CD4-positive, alpha-beta T cell treated with Interleukin-17A for 1 hour (primary cell): ENCODE results near the gene KRTAP4-2.
"Not testable (repeated sequence)": the region's sequence is repeated elsewhere in the genome, so short reads cannot be mapped to it uniquely, and the experiment has no call there.

Source experiments
- DNase-seq: peaks from one replicate; pipeline ENCODE4 v3.0.0-alpha.2; 2020

Gene KRTAP4-2

DNA sequence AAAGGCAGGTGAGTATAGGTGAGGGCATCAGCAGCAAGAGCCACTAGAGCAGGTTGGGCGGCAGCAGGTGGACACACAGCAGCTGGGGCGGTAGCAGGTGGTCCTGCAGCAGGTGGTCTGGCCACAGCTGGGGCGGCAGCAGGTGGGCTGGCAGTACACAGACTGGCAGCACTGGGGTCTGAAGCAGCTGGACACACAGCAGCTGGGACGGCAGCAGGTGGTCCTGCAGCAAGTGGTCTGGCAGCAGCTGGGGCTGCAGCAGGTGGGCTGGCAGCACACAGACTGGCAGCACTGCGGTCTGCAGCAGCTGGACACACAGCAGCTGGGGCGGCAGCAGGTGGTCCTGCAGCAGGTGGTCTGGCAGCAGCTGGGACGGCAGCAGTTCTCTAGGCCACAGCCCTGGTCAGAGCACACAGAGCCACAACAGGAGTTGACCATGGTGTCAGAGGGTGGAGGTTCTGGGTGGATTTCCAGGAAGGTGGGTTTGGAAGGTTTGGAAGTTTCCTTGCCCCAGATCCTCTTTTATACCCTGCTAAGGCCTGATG lies at the start of gene KRTAP4-2:
TSS of gene KRTAP4-2 (minus strand) at position 495 of the 545 bp plus-strand sequence. CDS start at position 438, 57 bp downstream.
- DNase-seq, result no peak

DNA sequence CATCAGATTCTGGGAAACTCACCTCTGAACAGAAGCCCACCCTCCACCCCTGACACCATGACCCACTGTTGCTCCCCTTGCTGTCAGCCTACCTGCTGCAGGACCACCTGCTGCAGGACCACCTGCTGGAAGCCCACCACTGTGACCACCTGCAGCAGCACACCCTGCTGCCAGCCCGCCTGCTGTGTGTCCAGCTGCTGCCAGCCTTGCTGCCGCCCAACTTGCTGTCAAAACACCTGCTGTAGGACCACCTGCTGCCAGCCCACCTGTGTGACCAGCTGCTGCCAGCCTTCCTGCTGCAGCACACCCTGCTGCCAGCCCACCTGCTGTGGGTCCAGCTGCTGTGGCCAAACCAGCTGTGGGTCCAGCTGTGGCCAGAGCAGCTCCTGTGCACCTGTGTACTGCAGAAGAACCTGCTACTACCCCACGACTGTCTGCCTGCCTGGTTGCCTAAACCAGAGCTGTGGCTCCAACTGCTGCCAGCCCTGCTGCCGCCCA lies 48.6 kb upstream of the KRTAP4-2 start, which contains the start of gene KRTAP9-2:
TSS of gene KRTAP9-2 (plus strand) at position 51 of the 498 bp plus-strand sequence. CDS start at position 58, 7 bp downstream.
- not testable (repeated sequence) for DNase-seq

DNA sequence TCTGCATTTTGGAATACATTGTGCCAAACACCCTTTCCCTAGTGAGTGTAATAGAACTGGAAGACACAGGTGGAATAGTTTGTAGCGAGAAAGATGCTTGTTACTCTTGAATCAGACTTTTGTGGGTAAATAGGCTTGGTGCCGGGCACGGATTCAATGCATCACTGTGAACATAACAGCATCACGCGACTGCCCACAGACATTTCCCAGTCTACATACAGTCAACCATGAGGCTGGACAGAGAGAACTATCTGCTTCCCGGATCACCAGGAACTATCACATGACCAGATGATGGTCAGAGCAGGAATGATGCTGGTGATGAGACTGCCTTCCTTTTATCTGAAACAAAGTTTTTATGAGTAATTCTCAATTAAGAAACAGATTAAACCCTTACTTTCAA lies 48.0 kb upstream of the KRTAP4-2 start:
- DNase-seq, result no peak

DNA sequence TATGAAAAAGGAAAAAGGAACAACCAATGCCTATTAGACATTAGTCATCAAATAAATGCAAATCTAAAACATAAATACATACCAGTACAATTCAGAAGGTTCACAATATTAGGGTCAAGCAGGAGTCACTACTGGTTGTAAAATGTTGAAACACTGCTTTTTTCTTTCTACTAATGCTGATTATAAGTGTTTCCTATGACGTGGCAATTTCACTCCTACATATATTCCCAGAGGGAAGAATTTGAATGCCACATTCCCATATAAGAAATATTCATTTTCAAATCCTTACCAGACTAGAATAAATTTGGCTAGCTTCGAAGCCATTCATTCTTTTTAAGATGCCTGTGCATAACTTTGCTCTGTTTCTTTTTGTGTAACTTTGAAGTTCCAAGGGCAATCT lies 45.8 kb upstream of the KRTAP4-2 start:
- DNase-seq, result no peak

DNA sequence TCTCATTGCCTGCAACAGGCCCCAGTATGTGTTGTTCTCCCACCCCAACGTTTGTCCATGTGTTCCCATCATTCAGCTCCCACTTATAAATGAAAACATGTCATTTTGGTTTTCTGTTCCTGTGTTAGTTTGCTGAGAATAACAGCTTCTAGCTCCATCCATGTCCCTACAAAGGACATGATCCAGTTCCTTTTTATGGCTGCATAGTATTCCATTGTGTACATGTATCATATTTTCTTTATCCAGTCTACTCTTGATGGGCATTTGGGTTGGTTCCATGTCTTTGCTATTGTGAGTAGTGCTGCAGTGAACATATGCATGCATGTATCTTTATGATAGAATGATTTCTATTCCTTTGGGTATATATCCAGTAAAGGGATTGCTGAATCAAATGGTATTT lies 37.7 kb upstream of the KRTAP4-2 start:
- no peak for DNase-seq

DNA sequence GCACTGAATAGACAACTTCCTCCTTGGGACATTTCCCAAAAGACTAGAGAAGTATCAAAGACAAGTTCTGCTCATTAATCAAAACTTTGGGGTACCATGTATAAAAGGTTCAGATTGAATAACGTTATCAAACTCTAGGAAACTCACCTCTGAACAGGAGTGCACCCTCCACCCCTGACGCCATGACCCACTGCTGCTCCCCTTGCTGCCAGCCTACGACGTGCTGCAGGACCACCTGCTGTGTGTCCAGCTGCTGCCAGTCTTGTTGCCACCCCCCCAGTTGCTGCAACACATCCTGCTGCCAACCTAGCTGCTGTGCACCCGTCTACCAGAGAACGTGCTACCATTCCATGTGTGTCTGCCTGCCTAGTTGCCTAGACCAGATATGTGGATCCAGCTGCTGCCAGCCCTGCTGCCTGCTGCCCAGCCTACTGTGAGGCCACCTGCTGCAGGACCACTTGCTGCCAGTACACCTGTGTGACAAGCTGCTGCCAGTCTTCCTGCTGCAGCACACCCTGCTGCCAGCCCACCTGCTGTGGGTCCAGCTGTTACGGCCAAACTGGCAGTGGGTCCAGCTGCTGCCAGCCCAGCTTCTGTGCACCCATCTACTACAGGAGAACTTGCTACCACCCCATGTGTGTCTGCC lies 34.6 kb upstream of the KRTAP4-2 start:
- DNase-seq, result no peak

DNA sequence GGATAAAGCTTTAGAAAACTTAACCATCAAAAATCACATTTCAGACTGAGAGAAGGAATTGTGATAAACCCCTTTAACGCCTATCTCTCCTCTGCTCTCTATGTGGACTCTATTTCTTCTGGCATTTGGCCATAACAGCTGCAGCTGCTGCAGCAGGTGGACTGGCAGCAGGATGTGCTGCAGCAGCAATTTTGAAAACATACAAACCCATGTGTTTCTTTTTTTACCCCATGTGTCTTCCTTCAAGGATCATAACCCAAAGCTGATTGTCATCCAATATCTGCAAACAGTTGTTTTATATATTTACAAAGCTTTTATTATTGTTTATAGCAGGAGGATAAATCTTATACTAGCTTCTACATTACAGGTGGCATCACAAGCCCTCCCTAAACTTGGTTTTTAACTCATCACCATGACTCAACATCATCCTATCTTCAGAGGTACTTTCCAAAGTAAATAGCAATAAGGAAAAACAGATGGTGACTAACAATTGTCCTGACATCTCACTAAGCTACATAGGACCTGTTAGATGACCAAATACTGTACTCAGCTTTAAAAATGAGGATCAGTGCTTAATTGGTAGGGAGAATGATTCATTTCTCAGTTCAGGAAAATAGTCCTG lies 33.9 kb upstream of the KRTAP4-2 start:
- no peak for DNase-seq

DNA sequence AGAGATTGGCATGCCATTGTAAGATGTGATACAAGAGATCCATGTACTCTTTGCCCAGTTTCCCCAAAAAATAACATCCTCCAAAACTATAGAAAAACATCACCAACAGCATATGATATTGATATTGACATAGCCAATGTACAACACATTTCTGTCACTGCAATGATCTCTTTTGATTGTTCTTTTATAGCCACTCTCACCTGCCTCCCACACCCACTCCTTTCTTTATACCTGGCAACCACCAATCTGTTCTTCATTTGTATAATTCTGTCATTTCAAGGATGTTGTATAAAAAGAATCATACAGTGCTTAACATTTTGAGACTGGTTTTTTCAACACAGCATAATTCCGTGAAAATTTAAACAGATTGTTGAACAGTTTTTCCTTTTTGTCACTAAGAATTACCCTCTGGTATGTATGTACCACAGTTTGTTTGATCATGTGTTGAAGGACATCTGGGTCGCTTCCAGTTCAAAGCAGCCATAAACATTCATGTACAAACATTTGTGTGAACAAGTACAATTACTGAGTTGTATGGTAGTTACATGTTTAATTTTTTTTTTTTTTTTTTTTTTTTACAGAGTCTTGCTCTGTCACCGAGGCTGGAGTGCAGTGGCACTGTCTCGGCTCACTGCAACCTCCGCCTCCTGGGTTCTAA lies 21.5 kb upstream of the KRTAP4-2 start:
- no peak for DNase-seq

DNA sequence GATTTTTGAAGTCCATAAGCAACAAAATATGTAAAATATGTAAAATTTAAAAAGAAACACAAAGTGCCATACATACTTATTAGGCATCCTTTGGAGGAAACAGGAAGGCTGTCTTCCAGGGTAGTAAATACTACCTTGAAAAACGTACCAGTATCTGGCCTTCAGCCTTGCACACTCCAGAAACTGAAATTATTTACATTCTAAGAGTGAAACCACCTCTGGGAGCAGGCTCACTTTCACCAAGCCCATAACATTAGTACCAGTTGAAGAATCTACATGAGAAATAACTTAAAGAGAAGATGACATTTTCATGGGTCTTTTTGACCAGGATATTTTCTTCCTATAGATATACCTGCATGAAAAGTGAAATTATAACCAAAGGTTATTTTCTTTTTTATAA lies 18.0 kb upstream of the KRTAP4-2 start:
- DNase-seq, result no peak

DNA sequence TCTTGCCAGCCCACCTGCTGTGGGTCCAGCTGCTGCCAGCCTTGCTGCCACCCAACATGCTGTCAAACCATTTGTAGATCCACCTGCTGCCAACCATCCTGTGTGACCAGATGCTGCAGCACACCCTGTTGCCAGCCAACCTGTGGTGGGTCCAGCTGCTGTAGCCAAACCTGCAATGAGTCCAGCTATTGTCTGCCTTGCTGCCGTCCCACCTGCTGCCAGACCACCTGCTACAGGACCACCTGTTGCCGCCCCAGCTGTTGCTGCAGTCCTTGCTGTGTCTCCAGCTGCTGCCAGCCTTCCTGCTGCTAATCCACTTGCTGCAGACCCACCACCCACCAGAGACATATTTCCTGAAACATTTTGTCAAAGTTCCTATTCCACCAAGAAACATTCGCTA lies 12.3 kb upstream of the KRTAP4-2 start:
- no peak for DNase-seq

DNA sequence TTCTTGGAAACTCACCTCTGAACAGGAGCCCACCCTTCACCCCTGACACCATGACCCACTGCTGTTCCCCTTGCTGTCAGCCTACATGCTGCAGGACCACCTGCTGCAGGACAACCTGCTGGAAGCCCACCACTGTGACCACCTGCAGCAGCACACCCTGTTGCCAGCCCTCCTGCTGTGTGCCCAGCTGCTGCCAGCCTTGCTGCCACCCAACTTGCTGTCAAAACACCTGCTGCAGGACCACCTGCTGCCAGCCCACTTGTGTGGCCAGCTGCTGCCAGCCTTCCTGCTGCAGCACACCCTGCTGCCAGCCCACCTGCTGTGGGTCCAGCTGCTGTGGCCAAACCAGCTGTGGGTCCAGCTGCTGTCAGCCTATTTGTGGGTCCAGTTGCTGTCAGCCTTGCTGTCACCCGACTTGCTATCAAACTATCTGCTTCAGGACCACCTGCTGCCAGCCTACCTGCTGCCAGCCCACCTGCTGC lies 11.9 kb upstream of the KRTAP4-2 start, which contains the start of gene KRTAP9-1:
TSS of gene KRTAP9-1 (plus strand) at position 51 of the 482 bp plus-strand sequence. CDS start at position 51, 0 bp downstream.
- DNase-seq, result not testable (repeated sequence)

DNA sequence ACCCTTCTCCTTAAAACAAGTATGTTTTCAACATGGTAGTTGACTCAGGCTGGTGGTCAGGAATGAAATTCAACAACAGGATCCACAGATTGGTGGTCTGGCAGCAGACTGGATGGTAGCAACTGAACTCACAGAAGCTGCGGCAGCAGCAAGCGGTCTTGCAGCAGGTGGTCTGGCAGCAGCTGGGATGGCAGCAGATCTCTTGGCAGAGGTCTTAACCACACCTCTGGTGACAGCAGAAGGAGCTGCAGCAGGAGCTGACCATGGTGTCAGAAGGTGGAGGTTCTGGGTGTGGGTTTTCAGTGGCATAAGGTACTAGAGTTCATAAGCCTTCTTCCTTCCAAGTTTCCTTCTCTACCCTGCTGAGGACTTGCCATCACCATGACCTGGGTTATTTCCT lies 8.9 kb upstream of the KRTAP4-2 start:
- DNase-seq, result no peak

DNA sequence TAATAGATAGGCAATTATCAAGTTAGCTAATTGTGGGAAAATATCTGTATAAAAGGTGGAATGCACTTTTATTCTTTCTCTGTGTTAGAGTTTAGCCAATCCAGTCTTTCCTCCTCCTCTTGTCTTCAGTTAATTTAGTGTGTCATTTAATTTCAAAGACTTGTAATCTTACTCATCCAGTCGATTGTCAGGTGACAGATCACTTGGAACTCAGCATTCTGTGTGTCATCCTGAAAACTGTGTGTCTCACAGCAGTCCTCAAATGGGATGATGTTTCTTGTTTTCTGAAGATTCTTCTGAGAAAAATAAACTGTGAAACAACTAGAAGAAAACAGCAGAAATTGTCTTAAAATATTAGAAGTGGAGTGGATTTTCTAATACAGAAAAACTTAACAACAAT lies 7.0 kb upstream of the KRTAP4-2 start:
- no peak for DNase-seq

DNA sequence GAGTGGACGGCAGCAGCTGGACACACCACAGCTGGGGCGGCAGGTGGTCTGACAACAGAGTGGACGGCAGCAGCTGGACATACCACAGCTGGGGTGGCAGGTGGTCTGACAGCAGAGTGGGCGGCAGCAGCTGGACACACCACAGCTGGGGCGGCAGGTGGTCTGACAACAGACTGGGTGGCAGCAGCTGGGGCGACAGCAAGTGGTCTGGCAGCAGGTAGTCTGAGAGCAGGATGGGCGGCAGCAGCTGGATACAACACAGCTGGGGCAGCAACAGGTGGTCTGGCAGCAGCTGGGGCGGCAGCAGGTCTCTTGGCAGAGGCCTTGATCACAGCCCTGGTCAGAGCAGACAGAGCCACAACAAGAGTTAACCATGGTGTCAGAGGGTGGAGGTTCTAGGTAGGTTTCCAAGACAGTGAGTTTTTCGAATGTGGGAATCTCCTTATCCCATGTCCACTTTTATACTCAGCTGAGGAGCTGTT lies 6.5 kb upstream of the KRTAP4-2 start, which contains the start of gene KRTAP4-1:
TSS of gene KRTAP4-1 (minus strand) at position 432 of the 482 bp plus-strand sequence. CDS start at position 375, 57 bp downstream.
- DNase-seq, result no peak

DNA sequence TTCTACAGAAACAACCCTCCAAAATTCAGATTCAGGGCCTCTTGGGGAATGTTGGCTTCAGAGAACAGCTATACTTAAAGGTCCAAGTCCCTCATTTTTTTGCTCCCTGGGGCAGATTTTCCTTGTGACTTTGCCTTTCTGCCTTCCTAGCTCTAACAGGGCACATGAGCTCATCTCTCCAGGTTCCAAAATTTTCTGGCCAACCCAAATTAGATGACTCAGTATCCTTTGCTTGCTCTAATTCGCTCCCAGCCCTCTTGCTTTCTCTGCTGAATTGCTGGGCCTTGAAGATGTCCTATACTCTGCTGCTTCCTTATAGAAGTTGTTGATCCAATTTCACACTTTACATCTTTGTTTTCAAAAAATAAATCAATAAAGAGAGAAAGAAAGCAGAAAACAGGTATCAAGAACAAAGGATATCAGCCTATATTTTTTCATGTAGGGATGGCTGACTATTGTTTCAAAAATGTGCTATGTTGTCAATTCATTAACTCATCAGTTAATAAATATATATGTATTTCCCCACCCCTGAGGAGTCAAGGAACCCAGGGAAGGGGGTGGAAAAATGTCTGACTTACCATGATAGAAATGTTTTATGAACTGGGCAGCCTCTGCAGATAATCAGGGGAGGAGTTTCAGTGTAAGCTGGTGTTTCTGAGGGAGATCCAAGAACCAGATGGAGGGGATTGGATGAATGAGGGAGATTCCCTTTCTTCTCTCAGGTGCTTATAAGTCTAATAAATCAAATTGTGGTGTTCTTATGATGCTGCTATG lies 1.0 kb upstream of the KRTAP4-2 start:
- no peak for DNase-seq

DNA sequence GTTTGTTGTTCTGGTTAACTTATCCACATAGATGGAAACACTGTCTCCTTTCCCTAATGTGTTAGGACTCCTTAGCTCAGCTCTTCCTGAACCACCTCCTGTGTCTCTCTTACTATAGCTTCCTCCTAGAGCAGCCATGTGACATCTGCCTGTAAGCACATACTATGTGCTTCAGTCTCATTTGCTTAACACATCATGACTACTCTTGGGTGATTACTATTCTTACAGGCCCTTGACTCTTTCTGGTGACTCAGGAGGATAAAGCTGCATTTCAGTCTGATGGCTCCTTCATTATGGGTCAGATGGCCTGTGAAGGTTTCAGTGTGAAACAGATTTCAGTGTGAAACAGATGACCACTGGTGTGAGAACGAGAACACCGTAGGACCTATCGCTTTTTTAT lies 320 bp upstream of the KRTAP4-2 start:
- DNase-seq, result no peak

DNA sequence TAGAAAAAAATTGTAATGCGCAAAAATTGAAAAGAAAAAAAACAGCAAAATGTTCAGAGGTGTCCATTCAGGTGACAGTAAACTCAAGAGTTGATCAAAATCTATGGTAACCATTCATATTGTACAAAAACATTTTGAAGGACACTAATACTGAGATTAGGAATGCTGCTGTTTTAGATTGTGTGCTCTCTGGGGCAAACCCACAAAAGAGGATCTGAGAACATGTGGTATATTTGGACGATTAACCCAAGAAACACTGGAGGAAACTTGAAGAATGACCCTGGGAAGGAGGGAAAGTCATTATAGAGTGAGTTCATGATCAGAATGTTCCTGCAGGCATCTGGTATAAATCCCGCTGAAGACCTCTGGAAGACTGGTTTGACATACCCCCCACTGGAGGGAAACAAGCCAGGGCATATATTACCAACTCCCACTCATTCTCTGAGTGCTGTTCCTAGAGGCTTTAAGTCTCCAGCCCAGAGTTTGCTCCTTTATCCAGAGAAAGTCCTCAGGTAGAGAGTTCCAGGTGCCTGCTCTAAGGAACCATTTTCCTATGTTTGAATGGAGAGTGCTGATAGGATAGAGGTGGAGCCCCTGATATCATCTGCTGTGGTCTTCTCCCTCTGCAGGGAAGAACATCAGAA lies 1.2 kb downstream of the KRTAP4-2 start:
- no peak for DNase-seq

DNA sequence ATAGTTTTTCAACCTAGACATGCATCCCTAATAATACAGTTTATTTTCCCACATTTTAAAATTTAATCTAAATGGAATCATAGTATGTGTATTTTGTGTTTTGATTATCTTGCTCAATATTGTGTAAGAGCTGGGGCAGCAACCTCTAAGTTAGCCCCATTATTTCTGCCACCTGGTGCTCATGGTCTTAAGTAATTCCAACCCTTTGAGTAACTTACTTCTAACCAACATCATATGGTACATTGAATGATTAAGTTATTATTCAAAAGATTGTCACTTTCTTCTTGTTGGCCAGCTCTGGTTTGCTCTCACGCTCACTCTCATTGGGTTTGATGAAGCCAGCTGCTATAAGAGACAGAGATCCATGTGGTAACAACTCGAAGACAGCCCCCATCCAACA lies 6.1 kb downstream of the KRTAP4-2 start:
- DNase-seq, result no peak

DNA sequence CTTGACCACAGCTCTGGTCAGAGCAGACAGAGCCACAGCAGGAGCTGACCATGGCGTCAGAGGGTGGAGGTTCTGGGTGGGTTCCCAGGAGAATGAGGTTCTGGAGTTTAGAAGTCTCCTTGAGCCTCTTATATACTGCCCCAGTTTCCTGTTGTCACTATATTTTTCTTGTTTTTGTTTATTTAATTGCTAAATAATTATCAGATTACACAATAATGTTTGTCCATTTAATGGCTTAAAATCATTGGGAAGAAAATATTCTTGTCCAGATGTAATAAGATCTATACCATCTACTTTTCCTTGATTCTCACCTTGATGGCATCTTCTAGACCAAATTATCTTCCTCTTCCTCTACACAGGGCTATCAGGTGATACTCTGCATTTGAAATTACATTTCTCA lies 9.9 kb downstream of the KRTAP4-2 start, which contains the start of gene KRTAP4-3:
TSS of gene KRTAP4-3 (minus strand) at position 101 of the 400 bp plus-strand sequence. CDS start at position 52, 49 bp downstream.
- no peak for DNase-seq

DNA sequence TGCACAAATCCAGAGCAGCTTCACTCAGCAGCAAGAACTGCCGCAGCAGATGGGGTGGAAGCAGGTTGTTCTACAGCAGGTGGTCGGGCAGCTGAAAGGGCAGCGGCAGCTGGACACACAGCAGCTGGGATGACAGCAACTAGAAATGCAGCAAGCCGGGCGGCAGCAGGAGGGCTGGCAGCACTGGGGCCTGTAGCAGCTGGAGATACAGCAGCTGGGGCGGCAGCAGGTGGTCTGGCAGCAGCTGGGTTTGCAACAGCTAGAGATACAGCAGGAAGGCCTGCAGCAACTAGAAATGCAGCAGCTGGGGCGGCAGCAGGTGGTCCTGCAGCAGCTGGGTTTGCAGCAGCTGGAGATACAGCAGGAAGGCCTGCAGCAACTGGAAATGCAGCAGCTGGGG lies 10.5 kb downstream of the KRTAP4-2 start:
- DNase-seq, result no peak

DNA sequence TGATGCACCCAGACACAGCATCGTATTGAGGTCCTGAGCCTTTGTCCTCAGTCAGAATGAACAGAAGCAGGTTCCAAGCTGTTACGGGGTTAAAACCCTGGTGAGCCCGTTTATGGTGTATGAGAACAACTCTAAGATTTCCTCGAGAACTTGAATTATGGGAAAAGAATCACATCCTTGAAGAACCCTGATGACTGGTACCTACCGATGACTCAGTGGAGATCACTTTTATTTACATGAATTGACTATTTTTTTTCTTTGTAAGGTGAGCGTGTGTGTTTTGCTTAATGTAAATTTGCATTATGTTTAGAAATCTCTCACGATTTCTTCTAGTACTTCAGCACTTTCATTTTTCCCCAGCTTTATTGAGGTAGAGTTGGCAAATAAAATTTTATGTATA lies 14.2 kb downstream of the KRTAP4-2 start:
- DNase-seq, result no peak

DNA sequence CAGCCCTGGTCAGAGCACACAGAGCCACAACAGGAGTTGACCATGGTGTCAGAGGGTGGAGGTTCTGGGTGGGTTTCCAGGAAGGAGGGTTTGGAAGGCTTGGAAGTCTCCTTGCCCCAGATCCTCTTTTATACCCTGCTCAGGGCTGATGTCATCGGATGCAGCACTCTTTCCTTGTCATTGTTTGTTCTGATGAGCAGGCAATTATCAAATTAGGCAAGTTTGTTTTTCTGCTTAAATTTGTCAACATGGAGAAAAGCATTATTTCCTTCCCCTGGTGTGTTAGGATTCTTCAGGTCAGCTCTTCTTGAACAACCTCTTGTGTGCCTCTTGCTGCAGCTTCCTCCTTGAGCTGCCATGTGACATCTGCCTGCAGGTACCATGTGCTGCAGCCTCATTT lies 17.4 kb downstream of the KRTAP4-2 start, which contains the start of gene KRTAP4-4:
TSS of gene KRTAP4-4 (minus strand) at position 101 of the 400 bp plus-strand sequence. CDS start at position 44, 57 bp downstream.
- no peak for DNase-seq
